Activated CD8-positive, alpha-beta memory T cell treated with anti-CD3 and anti-CD28 coated beads for 1 hour (primary cell): ENCODE results near the gene SLC19A1.
A peak's percentile ranks its signal among the peaks of the same experiment; 100 is the strongest.

Experiments
- DNase-seq, 2 donors: peaks; one replicate each; pipeline ENCODE4 v3.0.0-alpha.2; 2020; ENCODE audit warnings: low read depth in 1 of 2; ENCODE audit errors: extremely low read depth in 1 of 2

SLC19A1 gene

DNA sequence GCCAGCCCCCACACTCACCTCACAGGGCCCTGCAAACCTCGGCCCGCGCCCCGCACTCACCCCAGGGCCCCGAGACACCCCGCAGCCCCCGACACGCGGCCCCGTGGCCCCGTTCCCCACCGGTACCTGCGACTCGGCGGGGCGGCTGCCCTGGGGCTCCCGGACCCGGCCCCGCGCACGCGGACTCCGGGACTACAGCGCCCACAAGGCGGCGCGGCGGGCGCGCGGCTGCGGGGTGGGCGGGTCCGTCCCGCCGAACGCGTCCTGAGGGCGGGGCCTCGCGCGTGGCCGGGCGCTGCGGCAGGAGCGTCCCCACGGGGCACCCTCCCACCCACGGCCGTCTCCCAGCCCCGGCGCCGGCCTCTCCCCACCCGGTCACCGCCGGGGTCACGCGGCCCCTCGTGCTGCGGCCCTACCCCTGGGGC is at the start of gene SLC19A1:
SLC19A1 (minus strand) TSS at position 199 of the 425 bp plus-strand sequence. CDS start 4,481 bp downstream, outside the sequence.
- peak in 1 of 2 donors; percentile 61 for DNase-seq

GRCh38 chr21:45591619-45592207 is 49.5 kb upstream of the SLC19A1 start:
- no peak for DNase-seq

- DNase-seq = peak in 1 of 2 donors; percentile 12
These were observed 48.7 kb upstream of the SLC19A1 start for GRCh38 chr21:45590726-45591618.

- peak; percentile 48 to 60 for DNase-seq
These were observed 48.0 kb upstream of the SLC19A1 start for GRCh38 chr21:45590246-45590725.

- DNase-seq = no peak
These were observed 47.5 kb upstream of the SLC19A1 start for GRCh38 chr21:45589686-45590245.

- no peak for DNase-seq
These were observed 46.7 kb upstream of the SLC19A1 start for GRCh38 chr21:45588871-45589491.

GRCh38 chr21:45588086-45588825 is 46.0 kb upstream of the SLC19A1 start:
- no peak for DNase-seq

DNA sequence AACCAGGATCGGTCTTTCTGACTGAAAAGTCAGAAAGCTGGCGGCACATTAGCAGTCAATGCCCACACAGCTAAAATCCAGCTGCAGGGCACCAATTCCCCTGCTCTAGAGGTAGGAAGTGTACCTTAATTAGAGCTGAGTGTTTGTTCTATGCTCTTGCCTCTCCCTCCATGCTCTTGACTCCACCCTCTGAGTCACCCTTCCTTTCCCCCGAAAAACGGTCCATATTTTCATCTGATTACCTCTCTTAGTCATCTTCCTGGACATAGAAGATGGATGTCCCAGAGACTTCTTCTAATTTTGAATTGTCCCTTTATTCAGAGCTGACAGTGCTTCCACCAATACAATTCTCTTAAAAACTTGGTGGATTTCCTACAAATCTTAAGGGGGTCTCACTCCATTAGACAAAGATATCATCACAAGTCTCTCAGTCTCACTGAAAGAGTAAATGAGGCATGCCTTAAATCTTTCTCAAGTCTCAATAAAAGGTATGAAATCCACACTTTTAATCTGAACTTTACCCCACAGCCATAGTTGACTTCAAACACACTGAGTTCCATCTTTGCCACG is 44.1 kb upstream of the SLC19A1 start:
- no peak for DNase-seq

DNA sequence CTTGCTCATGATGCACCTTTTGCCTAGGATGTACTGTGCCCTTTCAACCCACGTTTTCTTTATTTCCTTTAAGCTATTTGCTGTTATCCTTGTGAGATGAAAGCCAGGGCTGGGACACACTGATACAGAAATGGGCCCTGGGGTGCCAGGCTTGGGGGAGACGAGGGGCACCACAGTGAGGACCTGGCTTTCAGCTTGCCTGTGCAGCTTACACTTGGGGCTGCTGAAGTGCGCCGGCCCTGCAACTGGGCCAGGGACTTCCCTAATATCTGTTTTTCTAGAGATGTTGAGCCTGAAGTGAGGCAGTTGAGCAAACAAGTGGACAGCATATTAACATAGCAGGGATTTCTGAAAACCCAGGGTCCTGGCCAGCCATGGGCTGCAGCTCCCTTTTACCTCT is 42.5 kb upstream of the SLC19A1 start:
- no peak for DNase-seq

DNA sequence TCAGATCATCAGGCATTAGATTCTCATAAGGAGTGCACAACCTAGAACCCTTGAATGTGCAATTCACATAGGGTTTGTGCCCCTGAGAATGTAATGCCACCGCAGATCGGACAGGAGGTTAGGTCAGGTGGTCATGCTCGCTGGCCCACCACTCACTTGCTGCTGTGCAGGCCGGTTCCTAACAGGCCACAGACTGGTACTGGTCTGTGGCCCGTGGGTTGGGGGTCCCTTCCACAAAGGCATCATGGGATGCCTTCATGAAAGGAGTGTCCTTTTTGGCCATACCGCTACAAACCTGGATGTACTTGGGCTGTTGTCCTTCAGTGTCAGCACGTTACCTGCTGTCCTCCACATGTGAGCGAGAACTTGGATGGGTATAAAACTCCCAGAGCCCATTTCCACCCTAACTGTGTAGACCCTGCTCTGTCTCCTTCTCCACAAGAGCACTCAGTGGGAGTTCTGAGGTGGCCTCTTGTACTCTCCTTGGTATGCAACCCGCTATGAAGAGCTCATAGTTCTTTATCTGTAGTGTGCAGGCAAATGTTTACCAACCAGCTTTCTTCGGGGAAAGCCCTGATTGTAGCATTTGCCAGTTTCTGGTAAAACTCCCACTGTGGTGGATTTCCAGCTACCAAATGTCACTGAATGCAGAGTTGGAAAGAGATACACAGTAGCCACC is 41.7 kb upstream of the SLC19A1 start:
- no peak for DNase-seq

- DNase-seq = no peak
These were observed 39.9 kb upstream of the SLC19A1 start for GRCh38 chr21:45582128-45582527.

GRCh38 chr21:45581322-45581712 is 39.1 kb upstream of the SLC19A1 start:
- DNase-seq = no peak

GRCh38 chr21:45580576-45581321 is 38.5 kb upstream of the SLC19A1 start:
- no peak for DNase-seq

GRCh38 chr21:45580181-45580575 is 37.9 kb upstream of the SLC19A1 start:
- DNase-seq = no peak

GRCh38 chr21:45579383-45580180 is 37.3 kb upstream of the SLC19A1 start:
- DNase-seq = no peak

DNA sequence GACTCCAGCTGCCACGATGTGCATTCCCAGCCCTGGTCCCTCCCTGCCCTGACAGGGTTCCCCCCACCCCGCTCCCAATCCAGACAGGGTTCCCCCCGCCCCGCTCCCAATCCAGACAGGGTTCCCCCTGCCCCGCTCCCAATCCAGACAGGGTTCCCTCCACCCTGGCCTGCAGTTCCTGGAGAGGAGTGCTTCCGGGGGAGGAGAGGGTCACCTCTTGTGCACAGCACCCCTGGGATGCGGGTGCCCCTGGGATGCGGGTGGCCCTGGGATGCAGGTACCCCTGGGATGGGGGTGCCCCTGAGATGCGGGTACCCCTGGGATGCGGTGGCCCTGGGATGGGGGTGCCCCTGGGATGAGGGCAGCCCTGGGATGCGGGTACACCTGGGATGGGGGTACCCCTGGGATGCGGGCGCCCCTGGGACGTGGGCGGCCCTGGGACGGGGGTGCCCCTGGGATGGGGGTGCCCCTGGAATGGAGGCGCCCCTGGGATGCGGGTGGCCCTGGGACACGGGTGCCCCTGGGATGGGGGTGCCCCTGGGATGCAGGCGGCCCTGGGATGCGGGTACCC is 36.7 kb upstream of the SLC19A1 start:
- DNase-seq = no peak

- DNase-seq = no peak
These were observed 36.0 kb upstream of the SLC19A1 start for GRCh38 chr21:45578176-45578801.
